SIG-M5 (cell line): ENCODE data around the gene CHD5.

Source experiments
- DNase-seq: peaks from one replicate; lab custom pipeline; 2025; lab: John Stamatoyannopoulos, UW

The CHD5 gene

GRCh38 chr1:6113116-6113515, 67.0 kb downstream of the CHD5 start:
- DNase-seq: no peak

GRCh38 chr1:6112690-6113005, 67.5 kb downstream of the CHD5 start:
- no peak for DNase-seq

- DNase-seq: no peak
Measured at GRCh38 chr1:6111991-6112689, 68.0 kb downstream of the CHD5 start.

- no peak for DNase-seq
Measured at GRCh38 chr1:6111571-6111970, 68.5 kb downstream of the CHD5 start.

- no peak for DNase-seq
Measured at GRCh38 chr1:6110326-6110725, 69.8 kb downstream of the CHD5 start.

- DNase-seq: no peak
Measured at GRCh38 chr1:6109688-6110087, 70.4 kb downstream of the CHD5 start.

- DNase-seq: no peak
Measured at GRCh38 chr1:6108937-6109614, 71.0 kb downstream of the CHD5 start.

- no peak for DNase-seq
Measured at GRCh38 chr1:6108476-6108875, 71.6 kb downstream of the CHD5 start.

GRCh38 chr1:6107409-6108356, 72.4 kb downstream of the CHD5 start:
- no peak for DNase-seq

GRCh38 chr1:6106977-6107376, 73.1 kb downstream of the CHD5 start:
- no peak for DNase-seq

GRCh38 chr1:6106321-6106731, 73.8 kb downstream of the CHD5 start:
- DNase-seq: no peak

GRCh38 chr1:6105763-6106162, 74.4 kb downstream of the CHD5 start:
- DNase-seq: no peak

GRCh38 chr1:6105218-6105679, 74.9 kb downstream of the CHD5 start:
- DNase-seq: no peak

GRCh38 chr1:6104631-6105030, 75.5 kb downstream of the CHD5 start:
- no peak for DNase-seq

GRCh38 chr1:6103854-6104530, 76.1 kb downstream of the CHD5 start:
- no peak for DNase-seq

- no peak for DNase-seq
Measured at GRCh38 chr1:6103111-6103853, 76.8 kb downstream of the CHD5 start.

- DNase-seq: no peak
Measured at GRCh38 chr1:6102532-6102845, 77.6 kb downstream of the CHD5 start.

- DNase-seq: no peak
Measured at GRCh38 chr1:6101826-6102531, 78.1 kb downstream of the CHD5 start.

- no peak for DNase-seq
Measured at GRCh38 chr1:6100861-6101783, 79.0 kb downstream of the CHD5 start.
